ENCODE measurements around the gene SULT1C3. TPM values are rescaled to one million over a fixed set of nuclear protein-coding genes. Genes with fewer than 3 reads are reported as not detected.

The SULT1C3 gene
- total and polyA plus RNA-seq, 2 of the 13 experiments (the other 11 are each of a cell fraction or from before 2014, with no cell fraction given) = not detected

DNA sequence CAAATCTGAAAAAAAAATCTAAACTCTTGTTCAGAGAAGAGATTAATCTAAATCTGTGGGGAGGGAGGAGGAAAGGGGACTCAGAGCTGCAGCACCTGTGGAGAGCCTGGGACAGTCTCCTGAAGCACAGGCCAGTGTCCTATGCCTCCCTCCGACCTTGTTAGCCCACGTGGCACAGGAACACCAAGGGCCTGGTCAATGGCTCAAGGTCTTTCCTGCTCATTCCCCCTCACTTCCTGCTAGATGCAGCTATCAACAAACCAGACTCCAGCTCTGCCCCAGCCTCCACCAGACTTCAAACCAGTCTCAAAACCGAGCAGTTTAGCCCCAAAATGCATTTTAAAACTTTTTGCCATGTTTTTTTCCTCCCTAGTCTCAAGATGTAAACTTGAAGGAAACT lies 20.1 kb upstream of the SULT1C3 start (continued):
- TF ChIP-seq, protein P1, sequence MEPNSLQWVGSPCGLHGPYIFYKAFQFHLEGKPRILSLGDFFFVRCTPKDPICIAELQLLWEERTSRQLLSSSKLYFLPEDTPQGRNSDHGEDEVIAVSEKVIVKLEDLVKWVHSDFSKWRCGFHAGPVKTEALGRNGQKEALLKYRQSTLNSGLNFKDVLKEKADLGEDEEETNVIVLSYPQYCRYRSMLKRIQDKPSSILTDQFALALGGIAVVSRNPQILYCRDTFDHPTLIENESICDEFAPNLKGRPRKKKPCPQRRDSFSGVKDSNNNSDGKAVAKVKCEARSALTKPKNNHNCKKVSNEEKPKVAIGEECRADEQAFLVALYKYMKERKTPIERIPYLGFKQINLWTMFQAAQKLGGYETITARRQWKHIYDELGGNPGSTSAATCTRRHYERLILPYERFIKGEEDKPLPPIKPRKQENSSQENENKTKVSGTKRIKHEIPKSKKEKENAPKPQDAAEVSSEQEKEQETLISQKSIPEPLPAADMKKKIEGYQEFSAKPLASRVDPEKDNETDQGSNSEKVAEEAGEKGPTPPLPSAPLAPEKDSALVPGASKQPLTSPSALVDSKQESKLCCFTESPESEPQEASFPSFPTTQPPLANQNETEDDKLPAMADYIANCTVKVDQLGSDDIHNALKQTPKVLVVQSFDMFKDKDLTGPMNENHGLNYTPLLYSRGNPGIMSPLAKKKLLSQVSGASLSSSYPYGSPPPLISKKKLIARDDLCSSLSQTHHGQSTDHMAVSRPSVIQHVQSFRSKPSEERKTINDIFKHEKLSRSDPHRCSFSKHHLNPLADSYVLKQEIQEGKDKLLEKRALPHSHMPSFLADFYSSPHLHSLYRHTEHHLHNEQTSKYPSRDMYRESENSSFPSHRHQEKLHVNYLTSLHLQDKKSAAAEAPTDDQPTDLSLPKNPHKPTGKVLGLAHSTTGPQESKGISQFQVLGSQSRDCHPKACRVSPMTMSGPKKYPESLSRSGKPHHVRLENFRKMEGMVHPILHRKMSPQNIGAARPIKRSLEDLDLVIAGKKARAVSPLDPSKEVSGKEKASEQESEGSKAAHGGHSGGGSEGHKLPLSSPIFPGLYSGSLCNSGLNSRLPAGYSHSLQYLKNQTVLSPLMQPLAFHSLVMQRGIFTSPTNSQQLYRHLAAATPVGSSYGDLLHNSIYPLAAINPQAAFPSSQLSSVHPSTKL (CRISPR knock-in tag; IDR thresholded peaks at IDR 0.05) = 0 out of 2 replicates have a peak, but pooled peaks have one; percentile 23
- TF ChIP-seq ZFP62 (CRISPR knock-in tag; IDR thresholded peaks at IDR 0.05) (no peak), REXO4 (CRISPR knock-in tag; IDR thresholded peaks at IDR 0.05; ENCODE audit: borderline replicate concordance) (no peak), DMAP1 (CRISPR knock-in tag; IDR thresholded peaks at IDR 0.05) (no peak), ZBTB7A (CRISPR knock-in tag; IDR thresholded peaks at IDR 0.05) (no peak), ZNF136 (CRISPR knock-in tag; IDR thresholded peaks at IDR 0.05; ENCODE audit: low read depth) (no peak), ZNF850 (CRISPR knock-in tag; conservative IDR thresholded peaks at IDR 0.05) (no peak), KMT2A (CRISPR knock-in tag; IDR thresholded peaks at IDR 0.05) (no peak), KMT2B (CRISPR knock-in tag; IDR thresholded peaks at IDR 0.05) (no peak), ZNF652 (CRISPR knock-in tag; IDR thresholded peaks at IDR 0.05; ENCODE audit: borderline replicate concordance, low read depth) (no peak), NFATC3 (CRISPR knock-in tag; IDR thresholded peaks at IDR 0.05) (no peak), ZNF674 (CRISPR knock-in tag; IDR thresholded peaks at IDR 0.05; ENCODE audit: low read depth) (no peak), ZNF713 (CRISPR knock-in tag; IDR thresholded peaks at IDR 0.05) (no peak), HOXA5 (CRISPR knock-in tag; IDR thresholded peaks at IDR 0.05) (no peak)
- TF ChIP-seq, protein P2, sequence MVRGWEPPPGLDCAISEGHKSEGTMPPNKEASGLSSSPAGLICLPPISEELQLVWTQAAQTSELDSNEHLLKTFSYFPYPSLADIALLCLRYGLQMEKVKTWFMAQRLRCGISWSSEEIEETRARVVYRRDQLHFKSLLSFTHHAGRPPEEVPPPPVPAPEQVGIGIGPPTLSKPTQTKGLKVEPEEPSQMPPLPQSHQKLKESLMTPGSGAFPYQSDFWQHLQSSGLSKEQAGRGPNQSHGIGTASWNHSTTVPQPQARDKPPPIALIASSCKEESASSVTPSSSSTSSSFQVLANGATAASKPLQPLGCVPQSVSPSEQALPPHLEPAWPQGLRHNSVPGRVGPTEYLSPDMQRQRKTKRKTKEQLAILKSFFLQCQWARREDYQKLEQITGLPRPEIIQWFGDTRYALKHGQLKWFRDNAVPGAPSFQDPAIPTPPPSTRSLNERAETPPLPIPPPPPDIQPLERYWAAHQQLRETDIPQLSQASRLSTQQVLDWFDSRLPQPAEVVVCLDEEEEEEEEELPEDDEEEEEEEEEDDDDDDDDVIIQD (CRISPR knock-in tag; IDR thresholded peaks at IDR 0.05; ENCODE audit: low read depth) = peak; percentile 60; the same call in 1 of the 2 replicates
- TF ChIP-seq, protein P3, sequence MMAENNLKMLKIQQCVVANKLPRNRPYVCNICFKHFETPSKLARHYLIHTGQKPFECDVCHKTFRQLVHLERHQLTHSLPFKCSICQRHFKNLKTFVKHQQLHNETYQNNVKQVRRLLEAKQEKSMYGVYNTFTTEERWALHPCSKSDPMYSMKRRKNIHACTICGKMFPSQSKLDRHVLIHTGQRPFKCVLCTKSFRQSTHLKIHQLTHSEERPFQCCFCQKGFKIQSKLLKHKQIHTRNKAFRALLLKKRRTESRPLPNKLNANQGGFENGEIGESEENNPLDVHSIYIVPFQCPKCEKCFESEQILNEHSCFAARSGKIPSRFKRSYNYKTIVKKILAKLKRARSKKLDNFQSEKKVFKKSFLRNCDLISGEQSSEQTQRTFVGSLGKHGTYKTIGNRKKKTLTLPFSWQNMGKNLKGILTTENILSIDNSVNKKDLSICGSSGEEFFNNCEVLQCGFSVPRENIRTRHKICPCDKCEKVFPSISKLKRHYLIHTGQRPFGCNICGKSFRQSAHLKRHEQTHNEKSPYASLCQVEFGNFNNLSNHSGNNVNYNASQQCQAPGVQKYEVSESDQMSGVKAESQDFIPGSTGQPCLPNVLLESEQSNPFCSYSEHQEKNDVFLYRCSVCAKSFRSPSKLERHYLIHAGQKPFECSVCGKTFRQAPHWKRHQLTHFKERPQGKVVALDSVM (CRISPR knock-in tag; IDR thresholded peaks at IDR 0.05) = peak; percentile 71
- TF ChIP-seq, protein P4, sequence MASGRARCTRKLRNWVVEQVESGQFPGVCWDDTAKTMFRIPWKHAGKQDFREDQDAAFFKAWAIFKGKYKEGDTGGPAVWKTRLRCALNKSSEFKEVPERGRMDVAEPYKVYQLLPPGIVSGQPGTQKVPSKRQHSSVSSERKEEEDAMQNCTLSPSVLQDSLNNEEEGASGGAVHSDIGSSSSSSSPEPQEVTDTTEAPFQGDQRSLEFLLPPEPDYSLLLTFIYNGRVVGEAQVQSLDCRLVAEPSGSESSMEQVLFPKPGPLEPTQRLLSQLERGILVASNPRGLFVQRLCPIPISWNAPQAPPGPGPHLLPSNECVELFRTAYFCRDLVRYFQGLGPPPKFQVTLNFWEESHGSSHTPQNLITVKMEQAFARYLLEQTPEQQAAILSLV (CRISPR knock-in tag; IDR thresholded peaks at IDR 0.05; ENCODE audit: borderline replicate concordance) = no peak
- TF ChIP-seq, protein P5, sequence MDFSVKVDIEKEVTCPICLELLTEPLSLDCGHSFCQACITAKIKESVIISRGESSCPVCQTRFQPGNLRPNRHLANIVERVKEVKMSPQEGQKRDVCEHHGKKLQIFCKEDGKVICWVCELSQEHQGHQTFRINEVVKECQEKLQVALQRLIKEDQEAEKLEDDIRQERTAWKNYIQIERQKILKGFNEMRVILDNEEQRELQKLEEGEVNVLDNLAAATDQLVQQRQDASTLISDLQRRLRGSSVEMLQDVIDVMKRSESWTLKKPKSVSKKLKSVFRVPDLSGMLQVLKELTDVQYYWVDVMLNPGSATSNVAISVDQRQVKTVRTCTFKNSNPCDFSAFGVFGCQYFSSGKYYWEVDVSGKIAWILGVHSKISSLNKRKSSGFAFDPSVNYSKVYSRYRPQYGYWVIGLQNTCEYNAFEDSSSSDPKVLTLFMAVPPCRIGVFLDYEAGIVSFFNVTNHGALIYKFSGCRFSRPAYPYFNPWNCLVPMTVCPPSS (IDR thresholded peaks at IDR 0.05) = no peak

Measured in HepG2 (cell line).